ENCODE measurements around the gene SCG3. TPM values are rescaled to one million over a fixed set of nuclear protein-coding genes. Genes with fewer than 3 reads are reported as not detected.

SCG3 gene
- total RNA-seq, 2 donors from 2014 or later, result not detected

DNA sequence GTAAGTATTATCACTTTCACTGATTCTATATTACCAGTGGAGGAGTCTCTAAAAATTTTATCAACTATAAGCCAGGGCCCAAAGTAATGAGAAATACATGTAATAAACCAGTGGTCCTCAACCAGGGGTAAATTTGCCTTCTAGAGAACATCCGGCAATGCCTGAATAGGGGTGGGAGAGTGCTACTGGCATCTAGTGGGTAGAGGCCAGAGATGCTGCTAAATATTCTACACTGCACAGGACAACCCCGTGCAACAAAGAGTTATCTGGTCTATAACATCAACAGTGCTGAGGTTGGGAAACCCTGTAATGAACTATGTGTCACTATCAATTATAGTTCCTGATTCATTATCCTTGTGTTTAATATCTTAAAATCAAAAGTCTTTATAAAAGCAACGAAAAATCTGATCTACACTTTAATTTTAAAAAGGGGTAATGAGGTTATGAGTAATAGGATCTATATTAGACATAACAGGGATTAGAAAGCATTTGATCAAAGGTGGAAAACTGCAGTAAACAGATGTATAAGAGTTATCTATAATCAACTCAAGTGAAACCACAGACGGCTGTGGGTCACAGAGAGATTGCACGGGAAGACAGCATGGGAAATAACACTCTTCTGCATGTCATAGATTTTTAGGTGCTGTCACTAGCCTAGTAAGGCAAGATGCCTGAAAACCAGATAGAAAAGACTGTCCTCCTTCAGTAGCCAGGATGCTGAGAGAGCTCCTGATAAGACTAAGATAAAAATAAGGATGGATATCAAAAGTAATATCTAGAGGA, 54.1 kb downstream of the SCG3 start:
- H3K27ac ChIP-seq, result no peak overlapping the region
- no peaks in the 10 kb centered on the region for H3K9me3 ChIP-seq
- TF ChIP-seq, protein P1, sequence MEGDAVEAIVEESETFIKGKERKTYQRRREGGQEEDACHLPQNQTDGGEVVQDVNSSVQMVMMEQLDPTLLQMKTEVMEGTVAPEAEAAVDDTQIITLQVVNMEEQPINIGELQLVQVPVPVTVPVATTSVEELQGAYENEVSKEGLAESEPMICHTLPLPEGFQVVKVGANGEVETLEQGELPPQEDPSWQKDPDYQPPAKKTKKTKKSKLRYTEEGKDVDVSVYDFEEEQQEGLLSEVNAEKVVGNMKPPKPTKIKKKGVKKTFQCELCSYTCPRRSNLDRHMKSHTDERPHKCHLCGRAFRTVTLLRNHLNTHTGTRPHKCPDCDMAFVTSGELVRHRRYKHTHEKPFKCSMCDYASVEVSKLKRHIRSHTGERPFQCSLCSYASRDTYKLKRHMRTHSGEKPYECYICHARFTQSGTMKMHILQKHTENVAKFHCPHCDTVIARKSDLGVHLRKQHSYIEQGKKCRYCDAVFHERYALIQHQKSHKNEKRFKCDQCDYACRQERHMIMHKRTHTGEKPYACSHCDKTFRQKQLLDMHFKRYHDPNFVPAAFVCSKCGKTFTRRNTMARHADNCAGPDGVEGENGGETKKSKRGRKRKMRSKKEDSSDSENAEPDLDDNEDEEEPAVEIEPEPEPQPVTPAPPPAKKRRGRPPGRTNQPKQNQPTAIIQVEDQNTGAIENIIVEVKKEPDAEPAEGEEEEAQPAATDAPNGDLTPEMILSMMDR (IDR thresholded peaks at IDR 0.05), result no peak
- DNase-seq (ENCODE audit: low spot score) (no peak), ATAC-seq (ENCODE audit: insufficient number of reproducible peaks, low FRiP score, low read depth) (no peak)
- H3K4me1 ChIP-seq (ENCODE audit: control insufficient read depth in 1 of 2, low read depth in 2 of 2), result peaks cover 14 to 27% of the 10 kb centered on the region in 2 donors
- H3K27me3 ChIP-seq (replicated peaks; ENCODE audit: insufficient read depth), result no peaks in the 10 kb centered on the region
- H3K4me3 ChIP-seq, result no peak overlapping the region
- H3K36me3 ChIP-seq, result no peaks in the 10 kb centered on the region

DNA sequence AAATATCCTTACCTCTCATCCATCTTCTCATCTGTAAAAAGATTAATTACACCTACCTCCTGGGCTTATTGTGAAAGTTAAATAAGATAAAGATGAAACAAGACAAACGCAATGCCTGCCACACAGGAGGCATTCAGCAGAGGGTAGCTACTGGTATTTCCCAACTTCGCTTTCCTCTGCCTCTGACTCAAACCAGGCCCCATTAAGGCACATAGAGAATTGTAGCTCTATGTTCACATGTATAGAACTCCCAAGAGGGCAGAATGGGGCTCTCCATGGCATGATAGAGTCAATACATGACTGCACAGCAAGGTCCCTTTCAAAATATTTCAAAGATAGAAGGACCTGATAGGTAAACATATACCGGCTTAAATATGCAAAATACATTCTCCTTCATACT, 54.8 kb downstream of the SCG3 start:
- Histone ChIP-seq H3K9me3 (no peaks in the 10 kb centered on the region), H3K4me3 (peak overlapping the region; percentile 86), H3K27me3 (replicated peaks; ENCODE audit: insufficient read depth) (no peaks in the 10 kb centered on the region), H3K36me3 (no peaks in the 10 kb centered on the region), H3K27ac (peak overlapping the region in 1 of 2 donors; percentile 37), H3K4me1 (ENCODE audit: control insufficient read depth in 1 of 2, low read depth in 2 of 2) (peaks cover 14 to 22% of the 10 kb centered on the region in 2 donors)
- DNase-seq (ENCODE audit: low spot score), result no peak
- TF ChIP-seq, protein P1 (IDR thresholded peaks at IDR 0.05), result no peak
- ATAC-seq (ENCODE audit: insufficient number of reproducible peaks, low FRiP score, low read depth), result no peak

DNA sequence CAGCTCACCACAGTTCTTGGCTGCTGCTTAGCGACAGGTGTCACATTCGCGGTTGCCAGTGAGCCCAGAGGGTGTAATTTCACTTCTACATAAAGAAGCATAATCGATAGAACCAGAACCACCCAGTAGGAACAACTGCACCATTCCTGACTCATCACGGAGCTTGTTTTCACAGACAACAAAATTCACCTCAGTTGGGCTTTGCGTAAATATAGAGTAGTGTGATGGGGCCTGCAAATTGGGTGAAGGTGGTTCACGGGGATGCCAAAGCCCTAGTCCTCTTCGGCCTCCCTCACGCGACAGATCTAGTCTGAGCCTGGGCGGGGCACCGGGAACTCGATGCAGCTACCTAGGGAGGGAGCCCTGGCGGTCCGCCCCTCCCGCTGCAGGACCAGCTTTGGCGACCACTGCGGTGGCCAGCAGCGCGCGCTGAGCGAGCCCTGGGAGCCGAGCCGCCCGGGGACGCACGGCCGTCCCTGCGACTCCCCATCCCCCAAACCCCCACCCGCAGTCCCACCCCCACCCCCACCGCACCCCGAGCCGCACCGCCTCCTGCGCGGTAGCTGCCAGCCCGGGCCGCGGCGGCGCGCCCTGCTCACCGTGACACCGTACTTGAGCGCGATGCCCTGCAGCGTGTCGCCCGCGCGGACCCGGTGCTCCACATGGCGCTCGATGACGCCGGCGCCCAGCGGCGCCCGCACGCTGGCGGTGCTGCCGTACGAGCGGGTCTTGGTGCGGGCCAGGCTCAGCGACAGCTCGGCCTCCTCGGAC, 55.6 kb downstream of the SCG3 start:
- peak overlapping the region; percentile 86 for H3K4me3 ChIP-seq
- H3K36me3 ChIP-seq, result no peaks in the 10 kb centered on the region
- no peak for ATAC-seq (ENCODE audit: insufficient number of reproducible peaks, low FRiP score, low read depth)
- TF ChIP-seq, protein P1 (IDR thresholded peaks at IDR 0.05), result no peak
- H3K4me1 ChIP-seq (ENCODE audit: control insufficient read depth in 1 of 2, low read depth in 2 of 2), result peaks cover 11 to 14% of the 10 kb centered on the region in 2 donors
- no peaks in the 10 kb centered on the region for H3K9me3 ChIP-seq
- peak overlapping the region; percentile 60 to 74 for H3K27ac ChIP-seq
- H3K27me3 ChIP-seq (replicated peaks; ENCODE audit: insufficient read depth), result no peaks in the 10 kb centered on the region
- no peak for DNase-seq (ENCODE audit: low spot score)

DNA sequence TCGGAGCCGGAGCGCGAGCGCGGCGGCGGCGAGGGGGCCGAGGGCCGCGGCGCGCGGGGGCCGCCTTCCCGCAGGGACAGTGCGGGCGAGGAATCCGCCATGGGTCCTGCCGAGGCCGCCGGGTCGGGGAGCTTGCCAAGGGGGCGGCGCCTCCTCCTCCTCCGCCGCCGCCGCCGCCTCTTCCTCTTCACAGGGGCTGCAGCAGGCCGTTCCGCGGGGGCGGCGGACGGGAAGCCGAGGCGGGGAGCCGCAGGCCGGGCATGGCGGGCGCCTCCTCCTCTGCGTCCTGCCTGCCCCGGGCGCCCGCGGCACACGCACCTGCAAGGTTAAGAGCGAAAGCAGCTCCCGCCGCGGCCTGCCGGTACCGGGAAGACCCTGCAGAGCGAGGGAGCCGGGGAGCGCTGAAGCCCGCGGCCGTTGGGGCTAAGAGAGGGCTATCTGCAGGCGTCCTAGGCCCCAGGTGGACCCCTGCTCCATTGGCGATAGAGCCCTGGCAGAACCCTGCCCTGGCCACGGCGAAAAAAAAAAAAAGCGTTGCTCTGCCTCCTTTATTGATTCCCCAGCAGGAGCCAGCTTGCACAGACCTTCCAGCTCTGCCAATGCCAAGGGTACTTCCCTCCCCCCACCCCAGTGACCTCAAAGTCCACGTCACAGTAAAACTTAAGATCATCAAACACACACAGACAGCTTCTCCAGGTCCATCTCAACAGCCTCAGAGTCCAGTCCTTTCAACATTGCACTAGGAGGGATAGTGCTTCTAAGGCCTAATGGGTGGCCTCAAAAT, 56.4 kb downstream of the SCG3 start, which contains the start of gene LYSMD2:
Gene LYSMD2 (minus strand): TSS at position 134 of the 784 bp plus-strand sequence. CDS start 33 bp downstream, at position 101.
- DNase-seq (ENCODE audit: low spot score) (no peak), ATAC-seq (ENCODE audit: insufficient number of reproducible peaks, low FRiP score, low read depth) (peak; percentile 34)
- H3K36me3 ChIP-seq, result no peaks in the 10 kb centered on the region
- peak within 1 kb of the TSS; percentile 60 to 74 for H3K27ac ChIP-seq
- TF ChIP-seq, protein P1 (IDR thresholded peaks at IDR 0.05), result no peak
- no peaks in the 10 kb centered on the region for H3K27me3 ChIP-seq (replicated peaks; ENCODE audit: insufficient read depth)
- H3K4me3 ChIP-seq, result peak within 1 kb of the TSS; percentile 86
- H3K9me3 ChIP-seq, result no peaks in the 10 kb centered on the region
- H3K4me1 ChIP-seq (ENCODE audit: control insufficient read depth in 1 of 2, low read depth in 2 of 2), result peaks cover 7% of the 10 kb centered on the region in 2 donors
